Lower leg skin (tissue), 4 donors: ENCODE measurements around the gene CCDC110. TPM values are rescaled to one million over a fixed set of nuclear protein-coding genes. Genes with fewer than 3 reads are reported as not detected.

Experiments
- DNase-seq, 2 donors: peaks; one replicate each; pipeline ENCODE4 v3.0.0-alpha.2; 2019; ENCODE audit warnings: low spot score in 2 of 2
- H3K4me3 ChIP-seq: fragments of 200-600 bp; sonication (generic); 2 replicates; pipeline ENCODE4 v1.5.1; 2017; ENCODE audit warnings: mild to moderate bottlenecking, low read depth; ENCODE audit not compliant: poor library complexity, severe bottlenecking
- POLR2A ChIP-seq, 2 donors: fragments of 450-650 bp; IDR thresholded peaks; one replicate each; pipeline ENCODE4 v1.6.1; 2016 to 2017; ENCODE audit warnings: antibody characterized with exemption in 2 of 2, mild to moderate bottlenecking in 1 of 2, moderate library complexity in 1 of 2
- WGBS, 2 donors: methylation state at CpG; one replicate each; pipeline ENCODE4 v1.1.5; 2018; 5-methylcytosine and 5-hydroxymethylcytosine counted together
- intact Hi-C: fragments of 100-400 bp; cut with DNase I; formaldehyde crosslinking; loops from one replicate; pipeline ENCODE4 v1.15.0; 2023; ENCODE audit warnings: low total_unique reads
- total RNA-seq, 4 donors: library from RNA; depleted of rRNA; stranded (reverse); fragments of >200 nt; gene quantifications; one replicate each; pipeline ENCODE4 v1.1.0, GENCODE V29; 2016
- TF ChIP-seq, protein P1 (sequence below), 3 donors: fragments of 450-650 bp; IDR thresholded peaks; one replicate each; pipeline ENCODE4 v1.5.1; 2016; ENCODE audit warnings: antibody characterized with exemption in 3 of 3, mild to moderate bottlenecking in 3 of 3, moderate library complexity in 2 of 3

CCDC110 gene
- total RNA-seq, 4 donors from 2014 or later, result 0.08 to 0.75 (median 0.61) TPM; not detected in 1

DNA sequence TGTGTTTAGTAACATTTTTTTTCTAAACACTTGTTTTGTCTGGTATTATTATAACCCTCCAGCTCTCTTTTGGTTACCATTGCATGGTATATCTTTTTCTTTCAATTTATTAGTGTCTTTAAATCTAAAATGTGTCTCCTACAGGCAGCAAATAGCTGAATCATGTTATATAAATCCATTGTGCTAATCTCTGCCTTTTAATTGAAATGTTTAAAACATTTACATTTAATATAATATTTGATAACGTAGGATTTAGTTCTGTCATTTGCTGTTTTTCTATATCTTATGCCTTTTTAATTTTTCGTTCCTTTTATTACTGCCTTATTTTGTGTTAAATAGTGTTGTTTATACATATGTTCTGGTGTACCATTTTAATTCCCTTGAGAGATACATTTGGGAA, 17.1 kb upstream of the CCDC110 start:
- 79 to 89% methylated on average over 2 of the region's 2 CpGs for WGBS, 2 donors
- no peak for DNase-seq
- no peak overlapping the region for H3K4me3 ChIP-seq
- TF ChIP-seq, protein P1, sequence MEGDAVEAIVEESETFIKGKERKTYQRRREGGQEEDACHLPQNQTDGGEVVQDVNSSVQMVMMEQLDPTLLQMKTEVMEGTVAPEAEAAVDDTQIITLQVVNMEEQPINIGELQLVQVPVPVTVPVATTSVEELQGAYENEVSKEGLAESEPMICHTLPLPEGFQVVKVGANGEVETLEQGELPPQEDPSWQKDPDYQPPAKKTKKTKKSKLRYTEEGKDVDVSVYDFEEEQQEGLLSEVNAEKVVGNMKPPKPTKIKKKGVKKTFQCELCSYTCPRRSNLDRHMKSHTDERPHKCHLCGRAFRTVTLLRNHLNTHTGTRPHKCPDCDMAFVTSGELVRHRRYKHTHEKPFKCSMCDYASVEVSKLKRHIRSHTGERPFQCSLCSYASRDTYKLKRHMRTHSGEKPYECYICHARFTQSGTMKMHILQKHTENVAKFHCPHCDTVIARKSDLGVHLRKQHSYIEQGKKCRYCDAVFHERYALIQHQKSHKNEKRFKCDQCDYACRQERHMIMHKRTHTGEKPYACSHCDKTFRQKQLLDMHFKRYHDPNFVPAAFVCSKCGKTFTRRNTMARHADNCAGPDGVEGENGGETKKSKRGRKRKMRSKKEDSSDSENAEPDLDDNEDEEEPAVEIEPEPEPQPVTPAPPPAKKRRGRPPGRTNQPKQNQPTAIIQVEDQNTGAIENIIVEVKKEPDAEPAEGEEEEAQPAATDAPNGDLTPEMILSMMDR (IDR thresholded peaks at IDR 0.05), result no peak
- no peak for TF ChIP-seq POLR2A (IDR thresholded peaks at IDR 0.05)
- intact Hi-C loops, result no loop called here

DNA sequence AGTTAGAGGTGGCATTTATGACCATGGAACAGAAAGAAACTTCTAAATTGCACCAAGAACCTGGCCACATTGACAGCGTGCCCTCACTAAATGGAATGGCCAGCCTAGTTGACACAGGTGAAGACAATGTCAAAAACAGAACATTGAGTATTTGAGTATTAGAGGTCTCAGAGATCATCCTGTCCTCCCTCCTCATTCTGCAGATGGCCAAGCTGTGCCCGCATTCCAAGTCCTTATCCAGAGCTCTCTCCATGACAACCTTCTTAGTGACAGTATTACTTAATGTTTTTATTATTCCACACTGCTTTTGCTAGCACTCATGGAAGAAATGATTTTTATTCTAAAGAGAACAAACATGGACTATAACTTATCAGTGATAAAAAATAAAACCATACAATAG, 9.9 kb upstream of the CCDC110 start:
- TF ChIP-seq, protein P1 (IDR thresholded peaks at IDR 0.05), result no peak
- WGBS, 2 donors, result 76 to 84% methylated on average over 2 of the region's 2 CpGs
- intact Hi-C loops, result no loop called here

DNA sequence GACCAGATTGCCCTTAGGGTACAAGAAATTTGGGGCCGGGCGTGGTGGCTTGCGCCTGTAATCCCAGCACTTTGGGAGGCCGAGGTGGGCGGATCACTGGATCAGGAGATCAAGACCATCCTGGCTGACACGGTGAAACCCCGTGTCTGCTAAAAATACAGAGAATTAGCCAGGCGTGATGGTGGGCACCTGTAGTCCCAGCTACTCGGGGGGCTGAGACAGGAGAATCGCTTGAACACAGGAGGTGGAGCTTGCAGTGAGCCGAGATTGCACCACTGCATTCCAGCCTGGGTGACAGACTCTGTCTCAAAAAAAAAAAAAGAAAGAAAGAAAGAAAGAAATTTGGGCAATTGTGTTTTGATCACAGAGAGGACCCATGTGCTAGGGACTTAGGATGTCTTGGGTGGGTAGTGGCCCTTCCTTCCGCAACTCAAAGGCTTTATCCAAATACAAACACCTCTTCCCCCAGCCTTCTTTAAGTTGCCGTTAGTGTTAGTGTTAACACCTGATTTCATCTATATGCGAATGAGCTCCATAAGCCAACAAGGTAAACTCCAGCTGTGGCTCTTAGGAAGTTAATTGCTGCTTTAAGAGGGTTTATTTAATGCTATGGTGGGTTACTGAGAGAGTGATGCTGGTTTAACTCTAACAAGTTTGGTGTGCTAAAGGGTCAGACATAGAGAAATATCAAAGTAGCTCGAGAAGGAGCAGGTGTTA, 8.6 kb upstream of the CCDC110 start:
- TF ChIP-seq, protein P1 (IDR thresholded peaks at IDR 0.05), result no peak
- no peak for TF ChIP-seq POLR2A (IDR thresholded peaks at IDR 0.05)
- no peak for DNase-seq
- intact Hi-C loops, result no loop called here
- no peak overlapping the region for H3K4me3 ChIP-seq
- 54 to 61% methylated on average over 15 of the region's 15 CpGs for WGBS, 2 donors

More for the DNA sequence above, 9.9 kb upstream of the CCDC110 start:
- H3K4me3 ChIP-seq, result no peak overlapping the region
- no peak for DNase-seq

DNA sequence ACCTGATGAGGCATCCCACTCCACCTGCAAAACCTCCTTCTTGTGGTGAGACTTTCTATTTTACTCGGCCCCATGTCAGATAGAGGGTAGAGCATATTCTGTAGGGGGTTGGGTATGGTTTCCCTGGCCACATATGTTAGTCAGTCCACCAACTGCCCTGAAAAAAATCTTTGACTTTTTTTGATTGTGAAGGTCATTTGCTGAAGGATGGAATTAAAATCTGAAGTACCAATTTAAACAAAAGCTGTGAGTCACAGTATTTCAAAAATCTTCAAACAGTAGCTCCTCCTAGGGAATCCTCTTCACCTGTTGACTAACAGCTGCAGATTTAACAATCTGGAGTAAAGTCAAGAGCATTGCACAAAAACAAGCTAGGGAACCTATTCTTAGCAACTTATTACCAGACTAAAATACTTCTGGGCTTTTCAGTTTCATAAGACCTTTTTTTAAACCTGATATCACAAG, 8.0 kb upstream of the CCDC110 start:
- intact Hi-C loops, result loop anchor here (10.0 kb wide), 1 partner anchor 125 kb away; no protein-coding TSS in a partner anchor
- TF ChIP-seq POLR2A (IDR thresholded peaks at IDR 0.05), result no peak
- TF ChIP-seq, protein P1 (IDR thresholded peaks at IDR 0.05), result no peak
- no peak overlapping the region for H3K4me3 ChIP-seq
- 72 to 83% methylated on average over 1 of the region's 1 CpG for WGBS, 2 donors
- no peak for DNase-seq

DNA sequence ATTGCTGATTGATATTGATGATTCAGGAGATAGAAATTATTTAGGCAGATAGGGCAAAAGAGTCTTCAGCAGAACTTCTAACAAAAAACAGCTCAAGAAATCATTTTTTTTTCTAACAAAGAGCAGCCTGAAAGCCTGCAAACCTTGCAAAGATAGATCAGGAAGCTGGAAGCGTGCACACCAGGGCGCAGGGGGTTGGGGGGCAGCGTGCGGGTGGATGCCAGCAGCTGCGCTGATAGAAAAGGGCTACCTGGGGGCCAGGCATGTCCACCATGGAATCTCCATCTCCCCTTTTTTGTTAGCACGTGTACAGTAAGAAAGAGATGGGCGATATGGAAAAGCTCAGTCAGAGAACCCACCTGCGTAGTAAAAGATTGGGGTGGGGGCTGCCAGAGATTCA, 1.7 kb upstream of the CCDC110 start:
- no peak overlapping the region for H3K4me3 ChIP-seq
- WGBS, 2 donors, result 91 to 96% methylated on average over 8 of the region's 8 CpGs
- intact Hi-C loops, result loop anchor here (10.0 kb wide), 1 partner anchor 132 kb away; no protein-coding TSS in a partner anchor

More for the DNA sequence above, 1.7 kb upstream of the CCDC110 start:
- no peak for DNase-seq
- TF ChIP-seq POLR2A (IDR thresholded peaks at IDR 0.05), result no peak
- TF ChIP-seq, protein P1 (IDR thresholded peaks at IDR 0.05), result no peak
